ENCODE results near the gene GNA14.
"Not testable (repeated sequence)": the region's sequence is repeated elsewhere in the genome, so short reads cannot be mapped to it uniquely, and the experiment has no call there.

Gene GNA14

DNA sequence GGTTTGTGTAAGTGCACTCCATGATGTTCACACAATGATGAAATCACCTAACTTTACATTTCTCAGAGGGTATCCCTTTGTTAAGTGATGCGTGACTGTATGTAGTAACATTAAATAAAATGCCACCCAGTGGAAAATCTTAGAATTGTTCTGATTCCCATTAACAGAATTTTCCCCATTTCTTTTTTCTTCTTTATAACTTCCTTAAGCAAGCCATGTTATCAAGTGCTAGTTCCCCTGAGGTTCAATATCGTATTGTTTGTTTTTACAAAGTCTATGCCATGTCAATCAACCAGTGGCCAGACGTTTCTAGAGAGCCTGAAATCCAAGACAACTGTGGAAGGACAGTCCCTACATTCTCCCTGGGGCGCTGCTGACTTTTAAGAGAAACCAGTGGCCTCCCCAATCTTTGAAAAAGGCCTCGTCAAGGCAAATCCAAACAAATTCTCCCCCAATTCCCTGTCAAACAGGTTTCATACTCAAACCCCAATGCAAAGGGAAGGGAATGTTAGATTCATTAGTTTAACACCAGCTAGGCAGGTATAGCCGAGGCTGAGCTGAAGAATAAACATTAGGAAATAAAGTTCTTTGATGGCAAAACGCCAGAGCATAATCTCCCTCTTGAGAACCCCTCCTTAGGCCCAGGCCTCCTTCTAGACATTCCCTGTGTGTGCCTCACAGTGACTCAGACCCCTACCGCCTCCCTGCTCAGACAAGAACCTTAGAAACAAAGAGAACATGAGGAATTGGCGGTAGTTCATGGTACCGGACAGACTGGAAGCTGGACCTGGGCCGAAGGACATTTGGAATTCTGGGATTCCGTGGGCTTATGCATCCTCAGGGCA, 198.7 kb downstream of the GNA14 start:
- DNase-seq (ENCODE audit: low read depth in 2 of 2): no peak

- no peak for DNase-seq (ENCODE audit: low read depth in 2 of 2)
Measured at GRCh38 chr9:77447646-77448045, 200.5 kb downstream of the GNA14 start.

- DNase-seq (ENCODE audit: low read depth in 2 of 2): no peak
Measured at GRCh38 chr9:77442436-77442835, 205.7 kb downstream of the GNA14 start.

GRCh38 chr9:77441124-77441523, 207.0 kb downstream of the GNA14 start:
- DNase-seq (ENCODE audit: low read depth in 2 of 2): not testable (repeated sequence)

DNA sequence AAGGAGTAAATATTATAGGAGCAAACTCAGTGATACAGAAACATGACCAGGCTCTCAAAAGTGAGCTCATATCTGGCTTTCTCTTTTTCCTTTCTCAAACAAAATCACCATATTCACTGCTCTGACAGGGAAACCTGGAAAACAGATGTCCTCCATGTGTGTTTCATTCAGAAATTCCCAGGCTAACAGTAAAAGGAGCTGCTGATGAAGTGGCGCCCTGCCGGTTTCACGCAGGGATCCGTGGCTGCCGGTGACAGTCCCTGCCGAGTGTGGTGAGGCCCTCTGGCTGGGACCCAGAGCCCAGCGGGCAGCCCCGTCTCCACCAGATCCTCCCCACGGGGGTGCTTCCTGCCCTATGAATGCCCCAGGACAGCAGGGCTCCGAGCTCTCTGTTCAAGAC, 208.1 kb downstream of the GNA14 start:
- no peak for DNase-seq (ENCODE audit: low read depth in 2 of 2)

DNA sequence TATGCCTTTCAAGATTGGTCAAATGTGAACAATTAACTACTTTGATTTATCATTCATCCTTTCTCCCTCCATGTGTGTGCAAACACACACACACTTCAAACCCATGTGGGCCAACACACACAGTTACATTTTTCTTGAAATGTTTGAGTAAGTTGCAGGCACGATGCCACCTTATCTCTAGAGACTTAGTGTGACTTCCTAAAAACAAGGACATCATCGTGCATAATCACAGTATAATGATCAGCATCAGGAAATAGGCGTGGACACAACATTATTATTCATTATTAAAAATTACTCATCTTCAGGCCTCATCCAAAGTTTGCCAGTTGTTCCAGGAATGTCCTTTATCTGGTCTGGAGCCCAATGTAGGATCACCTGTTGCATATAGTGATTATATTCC, 209.5 kb downstream of the GNA14 start:
- no peak for DNase-seq (ENCODE audit: low read depth in 2 of 2)

GRCh38 chr9:77435688-77436087, 212.4 kb downstream of the GNA14 start:
- DNase-seq (ENCODE audit: low read depth in 2 of 2): no peak

DNA sequence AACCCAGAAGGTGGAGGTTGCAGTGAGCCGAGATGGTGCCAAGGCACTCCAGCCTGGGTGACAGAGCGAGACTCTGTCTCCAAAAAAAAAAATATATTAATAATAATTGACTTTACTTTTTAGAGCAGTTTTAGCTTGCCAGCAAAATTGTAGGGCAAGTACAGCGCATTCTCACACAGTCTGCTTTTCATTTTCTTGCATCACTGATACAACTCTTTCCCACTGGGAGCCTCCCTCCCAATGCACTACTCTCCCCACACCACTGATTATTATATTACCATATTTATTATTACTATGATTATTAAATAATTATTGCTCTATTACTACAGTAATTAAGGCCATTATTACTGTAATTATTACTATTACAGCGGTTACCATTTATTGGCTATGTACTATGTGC, 212.8 kb downstream of the GNA14 start:
- no peak for DNase-seq (ENCODE audit: low read depth in 2 of 2)

GRCh38 chr9:77433675-77434445, 214.3 kb downstream of the GNA14 start:
- peak in 1 of 2 donors; percentile 9 for DNase-seq (ENCODE audit: low read depth in 2 of 2)

- no peak for DNase-seq (ENCODE audit: low read depth in 2 of 2)
Measured at GRCh38 chr9:77432053-77432452, 216.1 kb downstream of the GNA14 start.

DNA sequence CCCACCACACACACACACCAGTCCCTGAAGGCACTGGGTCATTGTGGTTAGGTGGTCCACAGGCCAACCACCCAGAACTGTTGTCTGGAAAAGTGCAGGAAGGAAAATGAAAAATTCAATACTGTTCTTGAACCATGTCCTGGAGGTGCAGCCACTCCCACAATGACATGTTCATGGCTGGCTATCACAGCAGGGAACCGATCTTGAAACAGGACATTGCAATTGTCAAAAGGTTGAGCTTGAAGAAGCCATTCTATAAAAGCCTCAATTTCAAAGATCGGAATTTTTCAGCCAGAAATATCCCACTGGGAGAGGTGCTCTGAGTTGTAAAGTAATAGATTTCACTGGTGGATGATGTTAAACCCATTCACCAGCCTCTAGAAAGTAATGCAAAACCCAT, 218.2 kb downstream of the GNA14 start:
- DNase-seq (ENCODE audit: low read depth in 2 of 2): no peak

GRCh38 chr9:77427256-77427927, 220.7 kb downstream of the GNA14 start:
- no peak for DNase-seq (ENCODE audit: low read depth in 2 of 2)

DNA sequence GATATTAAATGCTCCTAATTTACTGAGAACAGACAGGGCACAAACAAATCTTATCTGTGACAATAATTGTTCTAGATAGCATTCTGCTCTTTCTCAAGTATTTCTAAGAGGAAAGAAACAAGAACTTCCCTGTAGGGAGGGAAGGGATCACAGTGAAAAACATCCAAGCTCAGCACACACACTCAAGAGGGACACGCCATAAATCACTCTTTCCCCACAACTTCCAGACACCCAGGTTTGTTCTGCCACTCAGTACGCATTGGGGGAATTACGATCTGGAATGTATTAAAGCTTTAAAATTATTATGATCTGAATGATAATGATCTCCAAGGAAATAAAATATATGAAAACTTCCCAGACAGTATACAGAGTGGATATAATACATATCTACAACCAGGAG, 221.4 kb downstream of the GNA14 start:
- DNase-seq (ENCODE audit: low read depth in 2 of 2): no peak

GRCh38 chr9:77424993-77425392, 223.1 kb downstream of the GNA14 start:
- no peak for DNase-seq (ENCODE audit: low read depth in 2 of 2)

DNA sequence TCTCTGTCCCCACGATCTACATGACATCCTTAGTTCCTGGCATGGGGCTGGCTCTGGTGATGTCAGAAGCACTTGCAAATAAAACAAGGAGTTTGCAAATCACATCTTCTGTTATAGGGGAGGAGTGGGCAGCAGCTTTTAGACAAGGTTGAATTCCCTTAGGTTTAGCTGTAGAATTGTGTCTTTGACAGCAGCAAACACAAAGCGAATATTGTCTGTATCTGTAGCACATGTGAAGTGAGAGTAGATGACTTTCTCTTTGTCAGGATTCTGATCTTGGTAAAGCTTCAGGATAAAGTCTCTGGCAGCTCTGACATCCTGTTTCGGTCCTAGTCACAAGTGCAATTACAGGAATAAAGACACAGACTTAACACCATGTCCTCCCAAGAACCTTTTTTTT, 224.3 kb downstream of the GNA14 start:
- DNase-seq (ENCODE audit: low read depth in 2 of 2): no peak

DNA sequence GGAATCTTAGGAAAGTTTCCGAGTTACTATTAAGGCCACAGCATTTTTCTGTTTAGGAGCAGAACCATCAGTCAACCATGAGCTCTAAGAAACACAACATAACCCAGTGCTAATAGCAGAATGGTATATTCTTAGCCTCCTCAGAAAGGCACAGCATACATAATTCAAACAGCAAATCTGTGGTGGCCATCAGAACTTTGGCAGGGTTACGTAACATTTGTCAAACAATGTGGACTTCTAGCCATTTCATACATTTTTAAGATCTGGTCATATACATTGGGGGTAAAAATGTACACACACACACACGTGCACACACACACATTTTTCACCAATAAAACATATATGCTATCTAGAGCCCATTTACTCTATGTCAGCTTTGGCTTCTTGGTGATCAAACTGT, 225.2 kb downstream of the GNA14 start:
- no peak for DNase-seq (ENCODE audit: low read depth in 2 of 2)

GRCh38 chr9:77421506-77422265, 226.4 kb downstream of the GNA14 start:
- no peak for DNase-seq (ENCODE audit: low read depth in 2 of 2)

- no peak for DNase-seq (ENCODE audit: low read depth in 2 of 2)
Measured at GRCh38 chr9:77420641-77421040, 227.5 kb downstream of the GNA14 start.

- no peak for DNase-seq (ENCODE audit: low read depth in 2 of 2)
Measured at GRCh38 chr9:77418226-77418625, 229.9 kb downstream of the GNA14 start.

DNA sequence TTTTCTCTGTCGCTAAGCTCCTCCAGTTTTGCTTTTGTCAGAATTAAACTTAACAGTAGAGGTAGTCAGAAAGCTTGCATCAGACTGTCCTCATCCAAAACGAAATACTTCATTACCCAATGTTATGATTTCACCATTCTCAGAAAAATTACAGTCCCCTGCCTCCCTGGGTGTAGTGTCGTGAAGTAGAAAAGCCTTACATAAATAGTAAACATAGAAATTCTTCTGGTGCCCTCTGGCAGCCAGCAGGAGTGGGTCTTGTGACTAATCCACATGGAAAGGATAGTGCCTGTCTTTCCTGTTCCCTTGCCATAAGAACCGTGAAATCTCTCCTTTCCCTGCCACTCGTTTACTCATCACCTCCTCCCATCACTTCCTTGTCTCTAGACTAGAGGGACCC, 230.6 kb downstream of the GNA14 start:
- DNase-seq (ENCODE audit: low read depth in 2 of 2): no peak

DNA sequence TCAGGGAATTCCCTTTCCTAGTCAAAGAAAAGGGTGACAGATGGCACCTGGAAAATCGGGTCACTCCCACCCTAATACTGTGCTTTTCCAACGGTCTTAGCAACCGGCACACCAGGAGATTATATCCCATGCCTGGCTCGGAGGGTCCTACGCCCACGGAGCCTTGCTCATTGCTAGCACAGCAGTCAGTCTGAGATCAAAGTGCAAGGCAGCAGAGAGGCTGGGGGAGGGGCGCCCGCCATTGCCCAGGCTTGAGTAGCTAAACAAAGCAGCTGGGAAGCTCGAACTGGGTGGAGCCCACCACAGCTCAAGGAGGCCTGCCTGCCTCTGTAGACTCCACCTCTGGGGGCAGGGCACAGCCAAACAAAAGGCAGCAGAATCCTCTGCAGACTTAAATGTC, 239.6 kb downstream of the GNA14 start:
- DNase-seq (ENCODE audit: low read depth in 2 of 2): not testable (repeated sequence)

DNA sequence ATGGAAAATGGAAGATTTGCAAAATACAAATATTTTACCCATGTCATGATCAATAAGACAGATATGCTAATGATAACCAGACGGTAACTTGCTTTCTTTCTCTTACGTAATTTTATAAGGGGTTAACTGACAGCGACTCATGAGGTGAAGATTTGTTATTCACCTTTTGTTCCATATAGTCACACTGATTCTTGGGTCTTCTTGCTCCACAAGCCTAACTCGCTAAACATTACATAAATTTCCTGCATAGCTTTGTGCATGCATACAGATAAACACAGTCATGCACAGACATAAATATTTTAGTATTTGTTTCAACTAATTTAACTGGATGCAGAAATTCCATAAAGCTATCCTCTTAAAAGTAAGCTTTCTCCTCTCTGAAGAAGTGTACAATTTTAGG, 244.9 kb downstream of the GNA14 start:
- no peak for DNase-seq (ENCODE audit: low read depth in 2 of 2)
